Caco-2 (cell line): ENCODE results near the gene MKNK2. TPM values are rescaled to one million over a fixed set of nuclear protein-coding genes. Genes with fewer than 3 reads are reported as not detected.
A peak's percentile ranks its signal among the peaks of the same experiment; 100 is the strongest.

ENCODE experiments used
- BruUV-seq: library from RNA; stranded (reverse); fragments of 400-500 nt; replicated peaks from 2 replicates; lab custom pipeline; 2021; lab: Mats Ljungman, UMichigan
- CTCF ChIA-PET: fragments of 300-600 bp; sonication (Branson Sonifier 250); formaldehyde crosslinking; loops from one replicate; lab custom pipeline; 2022; ENCODE audit warnings: antibody characterized with exemption; lab: Charles Lee
- POLR2A ChIA-PET: fragments of 300-600 bp; sonication (Branson Sonifier 250); formaldehyde crosslinking; loops from one replicate; lab custom pipeline; 2022; ENCODE audit warnings: antibody characterized with exemption; lab: Charles Lee
- DNase-seq, 2 experiments: peaks; one replicate each; pipeline versions ENCODE4 v3.0.0 to v3.0.0-alpha.2; 2020 to 2022
- H3K27me3 ChIP-seq: replicated peaks from 2 replicates; pipeline ENCODE4 v1.6.0; 2011; ENCODE audit warnings: low read length; ENCODE audit not compliant: control insufficient read depth, insufficient read depth
- H3K36me3 ChIP-seq: 2 replicates; pipeline ENCODE4 v1.5.1; 2011; ENCODE audit warnings: low read length; ENCODE audit not compliant: control insufficient read depth, insufficient read depth
- H3K4me1 ChIP-seq: fragments of 250-450 bp; sonication (Bioruptor Pico); 2 replicates; pipeline ENCODE4 v1.5.1; 2020; ENCODE audit warnings: mild to moderate bottlenecking
- H3K4me3 ChIP-seq: 2 replicates; pipeline ENCODE4 v1.5.1; 2011; ENCODE audit warnings: low read depth, mild to moderate bottlenecking, control low read depth, low read length
- H3K9me3 ChIP-seq: fragments of 250-450 bp; sonication (Bioruptor Pico); 2 replicates; pipeline ENCODE4 v1.5.1; 2020; ENCODE audit warnings: mild to moderate bottlenecking, moderate library complexity
- H3K27ac Mint-ChIP-seq: one replicate; pipeline ENCODE4 v1.8.0; 2022; ENCODE audit warnings: mixed read lengths; ENCODE audit not compliant: unreplicated experiment
- H3K27me3 Mint-ChIP-seq: one replicate; pipeline ENCODE4 v1.8.0; 2022; ENCODE audit warnings: mixed read lengths; ENCODE audit not compliant: insufficient read depth, unreplicated experiment
- H3K36me3 Mint-ChIP-seq: one replicate; pipeline ENCODE4 v1.8.0; 2022; ENCODE audit warnings: mild to moderate bottlenecking, mixed read lengths; ENCODE audit not compliant: insufficient read depth, unreplicated experiment
- H3K4me1 Mint-ChIP-seq: one replicate; pipeline ENCODE4 v1.8.0; 2022; ENCODE audit warnings: low read depth, mixed read lengths; ENCODE audit not compliant: unreplicated experiment
- H3K4me3 Mint-ChIP-seq: one replicate; pipeline ENCODE4 v1.8.0; 2022; ENCODE audit warnings: mild to moderate bottlenecking, moderate library complexity, mixed read lengths; ENCODE audit not compliant: unreplicated experiment
- H3K9me3 Mint-ChIP-seq: one replicate; pipeline ENCODE4 v1.8.0; 2022; ENCODE audit warnings: mixed read lengths; ENCODE audit not compliant: unreplicated experiment
- intact Hi-C: fragments of 100-400 bp; cut with micrococcal nuclease; formaldehyde crosslinking; loops from one replicate; pipeline ENCODE4 v1.10.0; 2022; ENCODE audit not compliant: unreplicated experiment
- total RNA-seq: library from RNA; stranded (reverse); gene quantifications from 2 replicates; pipeline ENCODE4 v1.2.3, GENCODE V29; 2022
- TF ChIP-seq, protein P1 (sequence below), 2 experiments: fragments of 200-600 bp in 1 of 2; IDR thresholded peaks; 1 replicate in 1 of 2; 2 replicates in 1 of 2; pipeline versions ENCODE4 v1.5.1 to v1.8.0; 2011 to 2022; ENCODE audit warnings: antibody characterized with exemption in 1 of 2, control low read depth in 1 of 2, inconsistent platforms in 1 of 2, low read depth in 1 of 2, low read length in 1 of 2, mild to moderate bottlenecking in 1 of 2, moderate library complexity in 1 of 2; ENCODE audit not compliant: insufficient read depth in 1 of 2, severe bottlenecking in 1 of 2, unreplicated experiment in 1 of 2

MKNK2 gene
- total RNA-seq, 1 experiment from 2014 or later: 162 TPM

DNA sequence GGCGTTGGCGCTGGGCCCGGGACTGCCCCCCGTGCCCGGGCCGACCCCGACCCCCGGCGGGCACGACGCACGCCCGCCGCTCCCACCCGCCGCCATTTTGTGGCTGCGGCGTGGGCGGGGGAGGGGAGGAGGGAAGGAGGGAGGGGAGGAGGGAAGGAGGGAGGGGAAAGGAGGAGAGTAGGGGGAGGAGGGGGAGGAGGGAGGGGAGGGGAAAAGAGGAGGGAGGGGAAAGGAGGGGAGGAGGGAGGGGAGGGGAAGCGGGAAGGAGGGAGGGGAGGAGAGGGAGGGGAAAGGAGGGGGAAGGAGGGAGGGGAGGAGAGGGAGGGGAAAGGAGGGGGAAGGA is 35.5 kb downstream of the MKNK2 start, which contains the start of gene BTBD2:
Gene BTBD2 (minus strand): TSS at position 107 of the 343 bp plus-strand sequence. CDS start 11 bp downstream, at position 96.
- Mint-ChIP-seq H3K4me3 (peak within 1 kb of the TSS; percentile 66), H3K27ac (no peak within 1 kb of the TSS), H3K27me3 (no peaks in the 10 kb centered on the region), H3K9me3 (no peaks in the 10 kb centered on the region), H3K36me3 (peaks cover 21% of the 10 kb centered on the region), H3K4me1 (no peaks in the 10 kb centered on the region)
- Histone ChIP-seq H3K4me3 (peak within 1 kb of the TSS; percentile 83), H3K36me3 (no peaks in the 10 kb centered on the region), H3K9me3 (no peaks in the 10 kb centered on the region), H3K4me1 (no peaks in the 10 kb centered on the region), H3K27me3 (no peaks in the 10 kb centered on the region)
- intact Hi-C loops: no loop called here
- ChIA-PET POLR2A (no interaction called here), CTCF (no interaction called here)
- TF ChIP-seq, protein P1, sequence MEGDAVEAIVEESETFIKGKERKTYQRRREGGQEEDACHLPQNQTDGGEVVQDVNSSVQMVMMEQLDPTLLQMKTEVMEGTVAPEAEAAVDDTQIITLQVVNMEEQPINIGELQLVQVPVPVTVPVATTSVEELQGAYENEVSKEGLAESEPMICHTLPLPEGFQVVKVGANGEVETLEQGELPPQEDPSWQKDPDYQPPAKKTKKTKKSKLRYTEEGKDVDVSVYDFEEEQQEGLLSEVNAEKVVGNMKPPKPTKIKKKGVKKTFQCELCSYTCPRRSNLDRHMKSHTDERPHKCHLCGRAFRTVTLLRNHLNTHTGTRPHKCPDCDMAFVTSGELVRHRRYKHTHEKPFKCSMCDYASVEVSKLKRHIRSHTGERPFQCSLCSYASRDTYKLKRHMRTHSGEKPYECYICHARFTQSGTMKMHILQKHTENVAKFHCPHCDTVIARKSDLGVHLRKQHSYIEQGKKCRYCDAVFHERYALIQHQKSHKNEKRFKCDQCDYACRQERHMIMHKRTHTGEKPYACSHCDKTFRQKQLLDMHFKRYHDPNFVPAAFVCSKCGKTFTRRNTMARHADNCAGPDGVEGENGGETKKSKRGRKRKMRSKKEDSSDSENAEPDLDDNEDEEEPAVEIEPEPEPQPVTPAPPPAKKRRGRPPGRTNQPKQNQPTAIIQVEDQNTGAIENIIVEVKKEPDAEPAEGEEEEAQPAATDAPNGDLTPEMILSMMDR (IDR thresholded peaks at IDR 0.05; ENCODE audit: insufficient read depth in 1 of 2, low read depth in 1 of 2, low read length in 1 of 2, severe bottlenecking in 1 of 2, unreplicated experiment in 1 of 2): no peak
- DNase-seq: peak in 1 of 2 experiments; percentile 54
- no TSS peak for BruUV-seq

DNA sequence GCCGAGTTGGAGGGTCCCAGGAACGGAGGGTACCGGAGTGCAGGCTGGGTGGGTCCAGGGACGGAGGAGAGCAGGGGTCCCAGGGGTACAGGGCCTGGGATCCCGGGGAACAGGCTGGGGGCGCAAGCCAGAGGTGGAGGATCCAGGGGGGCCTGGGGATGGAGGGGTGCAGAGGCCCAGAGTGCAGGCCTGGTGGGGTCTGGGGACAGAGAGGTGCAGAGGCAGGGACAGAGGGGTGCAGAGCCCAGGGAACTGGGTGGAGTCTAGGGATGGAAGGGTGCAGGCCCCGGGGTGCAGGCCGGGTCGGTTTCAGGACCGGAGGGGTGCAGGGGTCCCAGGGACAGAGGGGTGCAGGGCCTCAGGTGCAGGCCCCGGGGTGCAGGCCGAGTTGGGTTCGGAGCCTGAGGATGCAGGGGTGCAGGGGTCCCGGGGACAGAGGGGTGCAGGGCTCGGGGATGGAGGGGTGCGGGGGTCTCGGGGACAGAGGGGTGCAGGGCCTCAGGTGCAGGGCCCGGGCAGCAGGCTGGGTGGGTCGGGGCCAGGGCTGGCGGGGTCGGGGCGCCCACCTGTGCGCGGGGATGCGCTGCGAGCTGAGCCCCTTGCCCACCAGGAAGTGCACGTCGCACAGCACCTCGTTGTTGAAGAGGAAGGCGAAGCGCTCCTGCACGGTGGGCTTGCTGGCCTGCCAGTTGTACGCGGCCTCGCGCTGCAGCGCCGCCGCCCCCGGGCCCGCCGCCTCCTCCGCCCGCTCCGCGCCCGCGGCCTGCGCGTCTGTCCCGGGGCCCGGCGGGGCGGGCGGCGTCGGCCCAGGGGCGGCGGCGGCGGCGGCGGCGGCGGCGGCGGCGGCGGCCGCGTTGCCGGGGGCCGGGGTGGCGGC is 36.1 kb downstream of the MKNK2 start:
- no peaks in the 10 kb centered on the region for H3K9me3 Mint-ChIP-seq
- CTCF ChIA-PET: no interaction called here
- POLR2A ChIA-PET: no interaction called here
- Histone ChIP-seq H3K36me3 (no peaks in the 10 kb centered on the region), H3K9me3 (no peaks in the 10 kb centered on the region), H3K27me3 (no peaks in the 10 kb centered on the region), H3K4me3 (peak overlapping the region; percentile 83), H3K4me1 (no peaks in the 10 kb centered on the region)
- BruUV-seq: no TSS peak
- H3K4me3 Mint-ChIP-seq: peak overlapping the region; percentile 66
- TF ChIP-seq, protein P1 (IDR thresholded peaks at IDR 0.05; ENCODE audit: insufficient read depth in 1 of 2, low read depth in 1 of 2, low read length in 1 of 2, severe bottlenecking in 1 of 2, unreplicated experiment in 1 of 2): no peak
- H3K4me1 Mint-ChIP-seq: no peaks in the 10 kb centered on the region
- DNase-seq: peak in 1 of 2 experiments; percentile 33
- peaks cover 21% of the 10 kb centered on the region for H3K36me3 Mint-ChIP-seq
- H3K27me3 Mint-ChIP-seq: no peaks in the 10 kb centered on the region
- H3K27ac Mint-ChIP-seq: no peak overlapping the region
- intact Hi-C loops: no loop called here

DNA sequence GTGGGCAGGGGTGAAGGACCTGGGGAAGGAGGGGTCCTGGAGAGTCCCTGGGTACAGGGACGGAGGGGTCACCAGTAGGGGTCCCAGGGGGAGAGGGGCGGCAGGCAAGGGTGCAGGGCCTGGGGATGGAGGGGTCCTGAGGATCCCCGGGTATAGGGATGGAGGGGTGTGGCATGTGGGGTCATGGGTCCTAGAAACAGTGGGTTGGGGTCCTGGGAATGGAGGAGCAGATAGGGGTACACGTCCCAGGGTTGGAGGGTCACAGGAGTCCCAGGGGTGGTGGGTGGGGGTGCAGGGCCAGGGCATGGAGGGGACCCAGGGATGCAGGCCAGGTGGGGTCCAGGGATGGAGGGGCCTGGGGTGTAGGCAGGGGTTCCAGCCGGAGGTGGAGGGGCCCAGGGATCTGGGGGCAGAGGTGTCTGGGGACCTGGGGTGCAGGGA is 36.9 kb downstream of the MKNK2 start:
- no peak for DNase-seq
- H3K27ac Mint-ChIP-seq: no peak overlapping the region
- TF ChIP-seq, protein P1 (IDR thresholded peaks at IDR 0.05; ENCODE audit: insufficient read depth in 1 of 2, low read depth in 1 of 2, low read length in 1 of 2, severe bottlenecking in 1 of 2, unreplicated experiment in 1 of 2): no peak
- POLR2A ChIA-PET: no interaction called here
- Histone ChIP-seq H3K27me3 (no peaks in the 10 kb centered on the region), H3K9me3 (no peaks in the 10 kb centered on the region), H3K4me1 (no peaks in the 10 kb centered on the region), H3K36me3 (no peaks in the 10 kb centered on the region), H3K4me3 (no peak overlapping the region; the same call in 1 of the 2 replicates)
- peaks cover 21% of the 10 kb centered on the region for H3K36me3 Mint-ChIP-seq
- intact Hi-C loops: no loop called here
- H3K4me1 Mint-ChIP-seq: no peaks in the 10 kb centered on the region
- H3K4me3 Mint-ChIP-seq: peak overlapping the region; percentile 66
- CTCF ChIA-PET: no interaction called here
- no peaks in the 10 kb centered on the region for H3K9me3 Mint-ChIP-seq
- H3K27me3 Mint-ChIP-seq: no peaks in the 10 kb centered on the region
- BruUV-seq: no TSS peak
